OCI-LY1 (cell line): ENCODE data around the gene UQCR10.

Experiments
- H2AFZ ChIP-seq: fragments of 200-600 bp; sonication (generic), shearing (Covaris generic); 2 replicates; pipeline ENCODE4 v1.6.0; 2014; ENCODE audit warnings: antibody characterized with exemption, mild to moderate bottlenecking, low read length
- H3F3A ChIP-seq: fragments of 200-600 bp; sonication (generic), shearing (Covaris generic); 2 replicates; pipeline ENCODE4 v1.6.0; 2014; ENCODE audit warnings: mild to moderate bottlenecking, antibody characterized with exemption, low read length, moderate library complexity; ENCODE audit not compliant: insufficient read depth
- H3K27ac ChIP-seq: fragments of 200-600 bp; sonication (generic); 2 replicates; pipeline ENCODE4 v1.5.1; 2014; ENCODE audit warnings: low read length, mixed run types, mild to moderate bottlenecking, low read depth; ENCODE audit not compliant: poor library complexity, severe bottlenecking
- H3K27me3 ChIP-seq: fragments of 200-600 bp; sonication (generic); 2 replicates; pipeline ENCODE4 v1.6.0; 2014; ENCODE audit warnings: antibody characterized with exemption, mild to moderate bottlenecking, low read length, moderate library complexity; ENCODE audit not compliant: insufficient read depth
- H3K36me3 ChIP-seq: fragments of 200-600 bp; sonication (generic); 2 replicates; pipeline ENCODE4 v1.6.1; 2014; ENCODE audit warnings: mild to moderate bottlenecking, antibody characterized with exemption, low read length, moderate library complexity, mixed read lengths; ENCODE audit not compliant: insufficient read depth
- H3K4me1 ChIP-seq: fragments of 200-600 bp; sonication (generic); 2 replicates; pipeline ENCODE4 v1.5.1; 2014; ENCODE audit warnings: mild to moderate bottlenecking, low read length, moderate library complexity; ENCODE audit not compliant: insufficient read depth, severe bottlenecking
- H3K4me2 ChIP-seq: fragments of 200-600 bp; sonication (generic), shearing (Covaris generic); 2 replicates; pipeline ENCODE4 v1.6.1; 2014; ENCODE audit warnings: low read length
- H3K4me3 ChIP-seq: fragments of 200-600 bp; sonication (generic); 2 replicates; pipeline ENCODE4 v1.5.1; 2014; ENCODE audit warnings: low read length, low read depth, mild to moderate bottlenecking, mixed read lengths; ENCODE audit not compliant: poor library complexity, severe bottlenecking
- H3K79me2 ChIP-seq: fragments of 200-600 bp; shearing (Covaris generic); 2 replicates; pipeline ENCODE4 v1.6.1; 2016; ENCODE audit warnings: mixed run types, low read length, mixed read lengths; ENCODE audit not compliant: insufficient read depth
- H3K9ac ChIP-seq: fragments of 200-600 bp; sonication (generic), shearing (Covaris generic); 2 replicates; pipeline ENCODE4 v1.6.1; 2014; ENCODE audit warnings: mild to moderate bottlenecking, low read length, mixed read lengths
- H3K9me2 ChIP-seq: fragments of 200-600 bp; sonication (generic), shearing (Covaris generic); 2 replicates; pipeline ENCODE4 v1.6.1; 2014; ENCODE audit warnings: low read depth, mild to moderate bottlenecking, low read length, mixed read lengths
- H3K9me3 ChIP-seq: fragments of 200-600 bp; shearing (Covaris generic); 2 replicates; pipeline ENCODE4 v1.6.1; 2014; ENCODE audit warnings: low read length, mixed read lengths
- H4K20me1 ChIP-seq: fragments of 200-600 bp; sonication (generic), shearing (Covaris generic); 2 replicates; pipeline ENCODE4 v1.6.0; 2016; ENCODE audit warnings: mild to moderate bottlenecking, low read length; ENCODE audit not compliant: insufficient read depth
- CTCF ChIP-seq: fragments of 200-600 bp; sonication (generic), shearing (Covaris generic); IDR thresholded peaks from 2 replicates; pipeline ENCODE4 v1.5.1; 2017; ENCODE audit warnings: mild to moderate bottlenecking, antibody characterized with exemption, low read length, moderate library complexity, mixed read lengths
- EZH2 ChIP-seq: fragments of 200-600 bp; sonication (generic), shearing (Covaris generic); IDR thresholded peaks from 2 replicates; pipeline ENCODE4 v1.8.0; 2017; ENCODE audit warnings: borderline replicate concordance, mixed run types, mild to moderate bottlenecking, antibody characterized with exemption, low read length, moderate library complexity, mixed read lengths

The UQCR10 gene

GRCh38 chr22:29750029-29750428 lies 17.1 kb upstream of the UQCR10 start:
- H3K27me3 ChIP-seq = no peaks in the 10 kb centered on the region
- no peak overlapping the region for H3K4me3 ChIP-seq
- no peak overlapping the region for H3K27ac ChIP-seq
- no peaks in the 10 kb centered on the region for H3K9me3 ChIP-seq
- H3K4me2 ChIP-seq = no peak overlapping the region
- no peak overlapping the region for H3K9ac ChIP-seq
- no peaks in the 10 kb centered on the region for H3K36me3 ChIP-seq
- H4K20me1 ChIP-seq = no peaks in the 10 kb centered on the region
- no peaks in the 10 kb centered on the region for H3K79me2 ChIP-seq
- no peak overlapping the region for H2AFZ ChIP-seq
- H3F3A ChIP-seq = no peaks in the 10 kb centered on the region
- H3K9me2 ChIP-seq = no peaks in the 10 kb centered on the region
- peaks cover 8% of the 10 kb centered on the region for H3K4me1 ChIP-seq
- TF ChIP-seq EZH2 (no peak), CTCF (no peak)

DNA sequence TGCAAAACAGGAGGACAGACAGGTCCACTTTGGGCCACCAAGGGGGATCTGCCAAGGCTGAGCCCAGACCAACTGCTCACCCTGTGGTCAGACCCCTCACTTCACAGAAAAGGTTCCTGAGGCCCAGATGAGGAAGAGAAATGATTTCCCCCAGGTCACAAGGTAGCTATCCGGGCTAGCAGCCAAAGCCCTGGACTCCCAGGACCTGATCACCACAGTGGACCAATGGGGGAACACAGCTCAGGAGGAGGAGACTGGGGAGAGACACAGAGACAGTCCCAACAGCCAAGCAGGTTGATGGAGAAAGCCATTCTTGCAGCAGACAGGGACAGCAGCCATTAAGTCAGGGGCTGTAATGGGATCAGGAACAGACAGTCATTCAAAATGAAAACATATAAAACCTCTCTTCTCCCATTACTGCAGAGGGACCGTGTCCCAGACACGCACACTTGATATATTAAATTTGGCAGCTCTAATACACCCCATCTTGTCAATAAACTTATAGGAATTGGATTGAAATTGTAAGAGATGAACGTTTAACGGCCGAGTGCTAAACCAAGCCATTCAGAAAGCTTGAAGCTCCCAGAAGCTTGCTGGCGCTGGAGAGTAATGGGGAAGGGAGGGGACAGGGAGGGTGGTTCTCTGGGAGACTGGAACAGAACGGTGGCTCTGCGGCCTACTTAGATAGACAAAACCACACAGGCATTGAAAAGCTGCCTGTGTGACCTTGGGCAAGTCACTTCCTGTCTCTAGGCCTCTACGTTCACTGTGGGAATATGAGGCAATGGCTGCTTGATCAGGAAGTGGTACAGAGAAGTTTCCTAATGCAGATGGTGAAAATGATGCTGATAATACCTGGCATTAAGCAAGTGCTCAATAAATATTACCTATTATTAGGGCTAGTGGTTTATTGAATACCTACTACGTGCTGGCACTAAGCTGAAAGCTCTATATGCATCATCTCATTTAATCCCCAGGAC lies 16.3 kb upstream of the UQCR10 start:
- Histone ChIP-seq H3K9me3 (no peaks in the 10 kb centered on the region), H3K4me3 (no peak overlapping the region), H3K36me3 (no peaks in the 10 kb centered on the region), H3K4me2 (no peak overlapping the region), H3K4me1 (peaks cover 8% of the 10 kb centered on the region), H3K27me3 (no peaks in the 10 kb centered on the region), H4K20me1 (no peaks in the 10 kb centered on the region), H3K9ac (no peak overlapping the region), H3K27ac (no peak overlapping the region), H2AFZ (no peak overlapping the region), H3F3A (no peaks in the 10 kb centered on the region), H3K79me2 (no peaks in the 10 kb centered on the region), H3K9me2 (no peaks in the 10 kb centered on the region)
- TF ChIP-seq CTCF (no peak), EZH2 (no peak)

GRCh38 chr22:29751669-29752068 lies 15.5 kb upstream of the UQCR10 start:
- Histone ChIP-seq H4K20me1 (no peaks in the 10 kb centered on the region), H3K9me2 (no peaks in the 10 kb centered on the region), H3K9me3 (no peaks in the 10 kb centered on the region), H3K4me1 (peaks cover 8% of the 10 kb centered on the region), H3K9ac (no peak overlapping the region), H3K79me2 (no peaks in the 10 kb centered on the region), H3K36me3 (no peaks in the 10 kb centered on the region), H3K27me3 (no peaks in the 10 kb centered on the region), H3K4me2 (no peak overlapping the region), H3K4me3 (no peak overlapping the region), H3K27ac (no peak overlapping the region), H2AFZ (no peak overlapping the region), H3F3A (no peaks in the 10 kb centered on the region)
- no peak for TF ChIP-seq EZH2
- no peak for TF ChIP-seq CTCF
